ENCODE measurements around the gene ITGB2.

ITGB2 gene

DNA sequence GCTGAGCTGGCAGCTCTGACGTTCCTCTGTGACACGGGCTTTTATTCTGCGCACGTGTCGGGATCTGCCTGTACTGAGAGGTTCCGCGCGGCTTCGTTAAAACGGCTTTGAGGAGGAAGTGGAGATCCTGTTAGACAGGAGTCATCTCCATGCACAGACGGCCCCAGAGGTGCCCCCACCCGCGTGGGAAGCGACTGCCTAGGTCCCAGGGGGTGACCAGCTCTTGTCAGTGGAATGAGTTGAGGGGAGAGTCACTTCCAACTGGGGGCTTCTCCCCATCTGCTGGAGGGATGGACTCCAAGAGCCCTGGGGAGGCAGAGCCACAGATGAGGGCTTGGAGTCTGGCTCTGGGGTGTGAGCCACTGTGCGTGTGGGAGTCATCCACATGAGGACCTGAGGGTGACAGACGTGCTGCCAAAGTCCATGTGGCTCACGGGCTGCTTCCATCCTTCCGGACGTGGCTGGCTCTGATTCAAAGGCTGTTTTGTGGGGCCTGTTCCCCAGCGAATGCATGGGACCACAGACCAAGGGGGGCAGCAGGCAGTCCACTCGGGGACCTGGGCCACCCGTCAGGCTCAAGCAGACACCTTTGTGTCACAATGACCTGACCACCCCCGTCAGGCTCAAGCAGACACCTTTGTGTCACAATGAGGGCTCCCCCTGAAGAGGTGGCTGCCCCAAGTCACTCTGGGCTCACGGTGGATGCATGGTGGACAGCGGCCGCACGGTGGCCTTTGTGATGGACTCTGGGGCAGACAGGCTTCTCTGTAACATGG, 74.0 kb downstream of the ITGB2 start:
- no peak for DNase-seq (ENCODE audit: low read depth, low spot score)

DNA sequence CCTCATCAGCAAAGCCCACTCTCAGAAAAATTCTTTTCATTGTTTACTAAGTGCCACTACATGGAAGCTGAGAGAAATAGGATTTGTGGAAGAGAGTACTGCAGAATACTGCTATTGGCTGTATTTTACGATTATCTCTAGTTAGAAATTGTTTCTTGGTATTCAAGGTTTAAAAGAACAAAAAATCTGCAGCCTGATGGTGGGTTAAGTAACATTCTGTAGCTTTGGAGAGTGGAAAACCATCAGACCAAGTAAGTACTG, 74.5 kb downstream of the ITGB2 start:
- no peak for DNase-seq (ENCODE audit: low read depth, low spot score)

DNA sequence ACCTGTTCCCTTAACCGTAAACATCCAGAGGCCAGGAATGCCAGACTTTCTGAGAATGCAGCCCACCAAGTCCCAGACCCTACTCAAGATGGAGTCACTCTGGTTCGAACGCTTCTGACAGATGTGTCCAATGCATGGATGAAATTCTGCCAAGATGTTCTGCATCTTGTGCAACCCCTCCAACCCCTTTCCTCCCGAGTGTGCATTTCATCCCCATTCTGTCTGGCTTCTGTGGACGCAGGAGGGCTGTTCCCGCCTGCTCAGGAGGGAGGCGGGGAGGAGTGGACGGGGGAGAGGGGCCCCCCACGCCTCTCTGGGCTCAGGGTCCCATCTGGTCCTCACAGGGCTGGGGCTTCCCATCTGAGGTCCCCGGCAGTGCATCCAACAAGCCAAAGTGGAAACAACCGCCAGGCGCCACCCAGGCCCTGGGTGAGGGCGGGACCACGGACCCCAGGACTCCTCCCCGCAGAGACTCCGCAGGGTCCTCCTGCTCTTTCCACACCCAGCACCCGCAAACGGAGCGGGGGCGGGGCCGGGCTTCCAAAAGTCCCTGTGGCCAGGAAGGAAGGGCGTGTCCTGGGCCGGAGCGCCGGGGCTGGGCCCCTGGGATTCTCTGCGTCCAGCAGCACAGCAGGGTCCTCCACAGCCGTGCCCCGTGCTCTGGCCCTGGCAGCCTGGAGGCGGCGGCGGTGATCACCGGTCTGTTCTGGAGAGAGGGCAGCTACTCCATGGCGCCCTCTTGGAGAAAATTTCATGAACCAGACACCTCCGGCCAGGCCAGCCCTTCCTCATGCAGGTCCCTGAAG, 75.1 kb downstream of the ITGB2 start:
- peak; percentile 33 for DNase-seq (ENCODE audit: low read depth, low spot score)

DNA sequence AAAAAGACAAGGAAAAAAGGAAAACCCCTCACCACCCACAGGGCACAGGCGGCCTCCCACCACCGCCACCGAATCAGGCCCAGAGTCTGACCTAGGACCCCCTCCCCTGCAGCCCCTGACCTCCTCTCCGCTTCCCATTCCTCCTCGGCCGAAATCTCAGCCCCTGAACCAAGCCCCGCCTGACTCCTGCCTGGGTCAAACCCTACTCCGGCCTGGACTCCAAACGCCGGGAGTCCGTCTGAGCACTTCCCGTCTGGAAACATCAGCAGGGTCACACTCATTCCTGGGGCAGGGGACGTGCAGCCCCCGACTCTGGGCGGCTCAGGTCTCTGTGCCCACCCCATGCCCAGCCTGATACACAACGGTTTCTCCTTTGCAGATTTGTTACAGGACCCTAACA, 76.4 kb downstream of the ITGB2 start:
- no peak for DNase-seq (ENCODE audit: low read depth, low spot score)

DNA sequence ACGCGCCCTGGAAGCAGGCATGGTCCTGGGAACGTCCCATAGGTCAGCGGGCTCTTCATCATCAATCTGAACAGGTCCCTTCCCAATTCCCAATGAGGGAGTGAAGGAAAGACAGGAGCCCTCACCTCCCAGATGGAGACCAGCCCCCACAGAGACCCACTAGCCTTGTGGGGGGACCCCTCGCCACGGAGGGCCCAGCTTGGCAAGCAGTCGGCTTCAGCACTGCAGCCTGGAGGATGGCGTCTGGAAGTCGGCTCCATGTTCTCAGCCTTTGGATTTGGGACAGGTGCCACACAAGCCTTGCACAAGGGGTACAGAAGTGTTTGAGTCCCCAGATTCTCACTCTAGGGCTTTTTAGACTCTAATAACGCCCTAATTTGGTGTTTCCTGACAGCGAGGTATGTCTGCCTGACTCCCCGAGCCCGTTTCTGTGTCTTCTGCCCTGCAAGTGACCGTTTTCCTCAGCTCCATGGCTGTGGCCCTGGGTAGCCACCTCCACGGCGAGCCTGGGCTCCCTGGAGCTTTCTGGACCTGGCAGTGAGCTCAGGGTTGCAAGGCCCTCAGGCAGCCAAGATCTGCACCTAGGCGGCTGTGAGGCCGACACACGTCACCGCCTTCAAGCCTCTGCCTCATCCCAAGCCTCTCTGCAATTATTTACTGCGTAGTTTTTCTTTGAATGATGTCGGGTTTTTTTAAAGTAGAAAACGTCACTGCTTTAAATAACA, 77.8 kb downstream of the ITGB2 start:
- DNase-seq (ENCODE audit: low read depth, low spot score): no peak

DNA sequence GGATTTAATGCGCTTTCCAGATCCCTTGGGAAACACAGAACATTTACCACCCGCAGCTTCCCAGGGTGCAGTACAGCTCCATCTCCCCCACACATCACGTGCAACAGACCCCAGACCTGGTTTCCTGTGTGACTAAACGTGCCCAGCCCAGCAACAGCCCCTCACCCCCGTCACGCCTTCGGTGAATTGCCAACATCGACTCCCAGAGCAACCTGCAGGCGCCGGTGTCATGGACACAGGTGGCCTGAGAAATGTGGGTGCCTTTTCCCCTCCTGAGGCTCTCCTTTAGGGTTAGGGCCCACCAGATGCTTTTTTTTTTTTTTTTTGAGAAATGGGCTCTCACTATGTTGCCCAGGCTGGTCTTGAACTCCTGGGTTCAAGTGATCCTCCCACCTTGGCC, 78.6 kb downstream of the ITGB2 start:
- DNase-seq (ENCODE audit: low read depth, low spot score): no peak

DNA sequence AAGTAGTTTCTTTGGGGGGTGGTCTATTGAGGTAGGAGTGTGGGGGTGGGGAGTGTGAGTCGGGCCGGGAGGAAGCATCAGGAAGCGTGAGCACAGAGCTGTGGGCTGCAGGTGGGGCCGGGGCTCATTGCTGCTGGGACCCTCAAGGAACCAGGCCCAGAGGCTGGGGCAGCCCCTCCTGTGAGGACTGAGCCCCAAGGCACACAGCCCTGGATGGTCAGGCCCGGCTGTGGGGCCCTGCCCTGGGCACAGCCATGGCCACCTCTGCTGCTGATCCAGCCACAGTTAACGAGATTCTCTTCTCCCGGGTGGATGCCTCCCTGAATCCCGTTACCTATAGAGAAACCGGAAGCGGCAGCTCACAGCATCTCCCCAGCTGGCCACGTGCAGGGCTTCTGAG, 79.9 kb downstream of the ITGB2 start:
- no peak for DNase-seq (ENCODE audit: low read depth, low spot score)

DNA sequence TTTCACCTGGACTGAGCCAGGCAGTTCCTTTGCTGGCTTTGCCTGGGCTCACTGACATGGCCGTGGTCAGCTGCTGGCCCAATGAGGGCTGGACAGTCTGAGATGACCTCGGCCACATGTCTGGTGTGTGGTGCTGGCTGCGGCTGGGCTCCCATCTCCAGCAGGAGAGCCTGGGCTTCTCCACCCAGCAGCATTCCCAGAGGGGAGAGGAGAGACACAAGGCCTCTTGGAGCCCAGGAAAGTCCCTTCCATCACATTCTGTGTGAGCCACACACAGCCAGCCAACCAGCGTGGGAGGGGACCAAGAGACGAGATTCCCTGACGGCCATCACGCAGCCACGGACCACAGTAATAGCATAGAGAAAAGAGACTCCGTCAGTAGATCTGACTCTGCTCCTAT, 81.7 kb downstream of the ITGB2 start:
- DNase-seq (ENCODE audit: low read depth, low spot score): no peak

DNA sequence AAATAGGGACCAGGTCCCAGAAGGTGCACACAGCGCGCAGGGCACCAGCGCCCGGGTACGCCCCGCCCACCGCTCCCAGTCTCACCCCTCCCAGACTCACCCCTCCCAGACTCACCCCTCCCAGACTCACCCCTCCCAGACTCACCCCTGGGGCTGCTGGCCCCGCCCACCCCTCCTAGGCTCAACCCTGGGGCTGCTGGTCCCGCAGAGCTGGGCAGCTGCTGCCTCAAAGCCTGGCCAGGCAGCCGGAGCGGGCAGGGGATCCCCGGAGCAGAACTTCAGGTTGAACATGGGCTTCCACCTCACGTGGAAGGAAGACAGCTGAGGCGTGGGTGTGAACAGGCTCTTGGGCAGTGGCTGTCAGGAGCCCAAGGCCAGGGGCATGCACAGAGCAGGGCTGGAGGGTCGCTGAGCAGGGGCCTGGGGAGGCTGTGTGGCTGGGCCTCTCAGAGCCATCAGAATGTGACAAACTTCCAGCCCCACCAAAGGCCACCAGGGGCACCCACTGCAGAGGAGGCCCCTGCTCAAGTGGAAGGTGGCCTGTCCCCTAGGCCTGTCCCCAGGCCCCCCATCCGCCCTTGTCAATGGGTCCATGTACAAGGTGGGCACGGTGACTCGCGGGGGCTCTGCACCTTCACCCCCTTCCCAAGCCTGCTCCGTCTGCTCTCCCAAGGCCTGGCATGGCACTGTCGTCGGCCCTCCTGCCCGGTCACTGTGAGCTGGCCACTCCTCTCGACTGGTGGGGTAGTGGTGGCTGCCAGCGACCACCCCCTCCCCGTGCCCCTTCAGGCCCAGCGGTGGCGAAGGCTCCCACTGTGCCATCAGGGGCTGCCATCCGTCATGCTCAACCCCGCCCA, 82.4 kb downstream of the ITGB2 start:
- DNase-seq (ENCODE audit: low read depth, low spot score): no peak

DNA sequence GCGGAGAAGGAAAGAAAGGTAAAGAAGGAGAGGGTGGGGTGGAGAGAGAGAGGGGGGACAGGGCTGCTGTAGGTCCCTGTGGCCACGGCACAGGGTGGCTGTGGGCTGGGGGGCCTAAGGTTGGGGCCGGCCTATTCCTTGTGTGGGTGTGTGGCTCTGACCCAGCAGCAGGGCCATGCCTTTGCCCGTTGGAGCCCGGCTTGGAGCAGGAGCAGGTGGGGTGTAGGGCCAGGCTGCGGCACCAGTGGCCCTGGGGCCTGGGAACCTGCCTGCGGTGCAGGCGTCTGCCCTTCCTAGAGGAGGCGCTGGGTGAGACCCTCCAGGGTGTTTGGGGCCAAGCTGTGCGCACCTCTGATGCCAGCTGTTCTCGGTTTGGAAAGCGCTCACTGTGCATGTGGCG, 83.2 kb downstream of the ITGB2 start:
- no peak for DNase-seq (ENCODE audit: low read depth, low spot score)

DNA sequence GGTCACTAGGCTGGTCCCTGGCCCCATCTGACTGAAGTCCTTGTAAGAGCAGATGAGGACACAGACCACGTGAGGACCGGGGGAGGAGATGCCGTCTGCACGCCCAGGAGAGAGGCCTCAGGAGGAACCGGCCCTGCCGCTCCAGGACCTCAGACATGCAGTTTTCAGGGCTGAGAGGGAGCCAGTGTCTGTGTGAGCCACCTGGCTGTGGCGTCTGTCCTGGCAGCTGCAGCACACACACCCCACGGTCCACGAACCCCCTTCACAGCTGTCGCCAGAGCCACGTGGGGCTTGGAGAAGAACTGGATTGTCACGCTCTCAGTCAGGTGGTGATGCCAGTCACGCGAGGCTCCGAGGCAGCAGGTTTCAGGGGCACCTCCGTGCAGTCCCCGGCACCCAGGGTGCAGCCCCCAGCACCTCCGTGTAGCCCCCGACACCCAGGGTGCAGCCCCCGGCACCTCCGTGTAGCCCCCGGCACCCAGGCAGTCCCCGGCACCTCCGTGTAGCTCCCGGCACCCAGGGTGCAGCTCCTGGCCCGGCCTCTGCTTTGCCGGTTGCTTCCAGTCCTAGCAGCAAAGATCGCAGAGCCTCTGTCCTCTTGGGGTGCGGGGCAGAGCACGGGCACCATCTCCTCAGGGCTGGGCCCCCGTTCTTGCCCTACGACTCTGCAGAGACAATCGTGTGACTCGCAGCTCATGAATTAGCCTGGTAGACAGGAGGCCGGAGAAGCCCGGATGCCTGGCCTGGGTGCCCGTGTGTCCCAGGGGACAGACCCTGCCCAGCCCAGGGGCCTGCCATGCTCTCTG, 83.8 kb downstream of the ITGB2 start:
- no peak for DNase-seq (ENCODE audit: low read depth, low spot score)

DNA sequence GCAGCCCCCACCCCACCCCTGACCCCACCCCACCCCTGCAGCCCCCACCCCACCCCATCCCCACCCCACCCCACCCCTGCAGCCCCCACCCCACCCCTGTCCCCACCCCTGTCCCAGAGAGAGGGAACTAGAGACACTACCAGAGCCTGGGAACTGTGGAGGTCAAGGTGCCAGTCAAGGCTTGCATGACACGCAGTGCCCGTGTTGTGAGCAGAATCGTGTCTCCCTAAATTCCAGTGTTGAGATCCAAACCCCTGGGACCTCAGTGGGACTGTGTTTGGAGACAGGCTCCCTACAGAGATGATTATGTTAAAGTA, 84.4 kb downstream of the ITGB2 start:
- DNase-seq (ENCODE audit: low read depth, low spot score): no peak

Data from iPS DF 19.7 (cell line).